Subcutaneous adipose tissue (tissue), 4 donors: ENCODE results near the gene BMP8A. TPM values are rescaled to one million over a fixed set of nuclear protein-coding genes. Genes with fewer than 3 reads are reported as not detected.

Experiments used
- CTCF ChIP-seq: fragments of 450-650 bp; IDR thresholded peaks from one replicate; pipeline ENCODE4 v1.5.1; 2016; ENCODE audit warnings: low read depth, mild to moderate bottlenecking, control low read depth, antibody characterized with exemption, moderate library complexity
- total RNA-seq, 4 donors: library from RNA; depleted of rRNA; stranded (reverse); fragments of >200 nt; gene quantifications; one replicate each; pipeline ENCODE4 v1.1.0, GENCODE V29; 2016

BMP8A gene
- total RNA-seq, 4 donors from 2014 or later, result not detected

- TF ChIP-seq CTCF, result no peak
Observed at GRCh38 chr1:39453603-39454002, 37.8 kb upstream of the BMP8A start.

- TF ChIP-seq CTCF, result no peak
Observed at GRCh38 chr1:39458991-39459390, 32.4 kb upstream of the BMP8A start.

GRCh38 chr1:39462074-39462473 is 29.4 kb upstream of the BMP8A start:
- no peak for TF ChIP-seq CTCF

- TF ChIP-seq CTCF, result no peak
Observed at GRCh38 chr1:39466413-39467107, 24.9 kb upstream of the BMP8A start.

GRCh38 chr1:39469150-39469549 is 22.3 kb upstream of the BMP8A start:
- no peak for TF ChIP-seq CTCF

- no peak for TF ChIP-seq CTCF
Observed at GRCh38 chr1:39470040-39470439, 21.4 kb upstream of the BMP8A start.

GRCh38 chr1:39472826-39473225 is 18.6 kb upstream of the BMP8A start:
- no peak for TF ChIP-seq CTCF
